GM10266 (cell line): Measurements from ENCODE around the gene SEMA6B.

Experiments
- DNase-seq: peaks from one replicate; pipeline ENCODE4 v3.0.0; 2012; ENCODE audit errors: extremely low spot score
- TF ChIP-seq, protein P1 (sequence below): IDR thresholded peaks from 2 replicates; pipeline ENCODE4 v1.5.1; 2012; ENCODE audit warnings: mild to moderate bottlenecking, low read depth; ENCODE audit not compliant: control insufficient read depth, insufficient read depth; ENCODE audit errors: missing control alignments

SEMA6B gene

DNA sequence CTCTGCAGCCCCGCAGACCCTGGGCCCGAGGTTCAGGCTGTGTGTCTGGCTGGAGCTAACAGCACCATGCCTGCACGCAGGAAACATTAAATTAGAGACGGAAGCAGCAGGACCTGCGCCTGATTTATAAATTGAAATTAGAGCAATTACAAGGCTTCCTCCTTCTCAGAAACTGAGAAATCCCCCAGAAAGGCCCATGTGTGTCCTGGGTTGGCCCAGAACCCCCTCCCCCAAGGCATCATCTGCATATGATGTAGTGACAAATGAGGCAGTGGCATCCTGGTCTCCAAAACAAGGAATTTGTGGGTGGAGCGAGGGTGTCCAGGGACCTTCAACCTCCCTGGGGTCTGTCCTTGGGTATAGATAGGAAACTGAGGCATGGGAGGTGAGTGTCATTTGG, 27.2 kb upstream of the SEMA6B start:
- DNase-seq, result no peak
- TF ChIP-seq, protein P1, sequence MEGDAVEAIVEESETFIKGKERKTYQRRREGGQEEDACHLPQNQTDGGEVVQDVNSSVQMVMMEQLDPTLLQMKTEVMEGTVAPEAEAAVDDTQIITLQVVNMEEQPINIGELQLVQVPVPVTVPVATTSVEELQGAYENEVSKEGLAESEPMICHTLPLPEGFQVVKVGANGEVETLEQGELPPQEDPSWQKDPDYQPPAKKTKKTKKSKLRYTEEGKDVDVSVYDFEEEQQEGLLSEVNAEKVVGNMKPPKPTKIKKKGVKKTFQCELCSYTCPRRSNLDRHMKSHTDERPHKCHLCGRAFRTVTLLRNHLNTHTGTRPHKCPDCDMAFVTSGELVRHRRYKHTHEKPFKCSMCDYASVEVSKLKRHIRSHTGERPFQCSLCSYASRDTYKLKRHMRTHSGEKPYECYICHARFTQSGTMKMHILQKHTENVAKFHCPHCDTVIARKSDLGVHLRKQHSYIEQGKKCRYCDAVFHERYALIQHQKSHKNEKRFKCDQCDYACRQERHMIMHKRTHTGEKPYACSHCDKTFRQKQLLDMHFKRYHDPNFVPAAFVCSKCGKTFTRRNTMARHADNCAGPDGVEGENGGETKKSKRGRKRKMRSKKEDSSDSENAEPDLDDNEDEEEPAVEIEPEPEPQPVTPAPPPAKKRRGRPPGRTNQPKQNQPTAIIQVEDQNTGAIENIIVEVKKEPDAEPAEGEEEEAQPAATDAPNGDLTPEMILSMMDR, result no peak

DNA sequence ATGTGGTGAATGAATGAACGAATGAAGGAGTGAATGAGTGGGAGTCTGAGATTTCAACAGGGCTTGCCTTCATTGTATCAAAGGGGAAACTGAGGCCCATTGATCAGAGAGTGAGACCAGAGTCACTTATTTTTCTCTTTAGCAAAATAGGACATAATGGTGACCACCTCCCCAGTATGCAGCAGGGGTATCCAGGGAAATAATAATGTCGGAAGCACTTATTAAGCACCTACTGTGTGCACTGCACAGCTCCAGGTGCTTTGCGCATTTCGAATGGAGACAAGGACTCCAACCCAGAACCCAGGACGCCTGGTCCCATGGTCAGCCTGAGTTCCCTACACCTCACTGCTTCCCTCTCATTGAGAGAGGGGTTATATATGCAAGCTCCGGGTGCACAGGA, 26.8 kb upstream of the SEMA6B start:
- no peak for DNase-seq
- TF ChIP-seq, protein P1, result no peak

DNA sequence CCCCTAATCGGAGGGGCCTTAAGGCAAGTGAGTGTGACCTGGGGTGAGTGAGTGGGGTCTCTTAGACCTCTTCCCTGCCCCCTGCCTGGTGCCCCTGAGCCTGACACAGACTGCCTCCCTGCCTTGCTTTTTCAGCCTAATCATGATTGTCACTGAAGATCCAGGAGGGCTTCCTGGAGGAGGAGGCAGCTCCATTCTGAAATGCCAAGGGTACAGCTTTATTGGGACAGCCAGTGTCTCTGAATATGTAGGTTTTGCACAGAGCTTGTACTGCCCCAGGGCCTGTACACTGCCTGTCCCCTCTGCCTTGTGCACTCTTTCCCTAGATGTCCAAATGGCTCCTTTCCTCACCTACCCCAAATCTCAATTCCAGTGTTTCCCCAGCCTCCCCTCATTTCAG, 26.1 kb upstream of the SEMA6B start:
- TF ChIP-seq, protein P1, result no peak
- DNase-seq, result no peak

DNA sequence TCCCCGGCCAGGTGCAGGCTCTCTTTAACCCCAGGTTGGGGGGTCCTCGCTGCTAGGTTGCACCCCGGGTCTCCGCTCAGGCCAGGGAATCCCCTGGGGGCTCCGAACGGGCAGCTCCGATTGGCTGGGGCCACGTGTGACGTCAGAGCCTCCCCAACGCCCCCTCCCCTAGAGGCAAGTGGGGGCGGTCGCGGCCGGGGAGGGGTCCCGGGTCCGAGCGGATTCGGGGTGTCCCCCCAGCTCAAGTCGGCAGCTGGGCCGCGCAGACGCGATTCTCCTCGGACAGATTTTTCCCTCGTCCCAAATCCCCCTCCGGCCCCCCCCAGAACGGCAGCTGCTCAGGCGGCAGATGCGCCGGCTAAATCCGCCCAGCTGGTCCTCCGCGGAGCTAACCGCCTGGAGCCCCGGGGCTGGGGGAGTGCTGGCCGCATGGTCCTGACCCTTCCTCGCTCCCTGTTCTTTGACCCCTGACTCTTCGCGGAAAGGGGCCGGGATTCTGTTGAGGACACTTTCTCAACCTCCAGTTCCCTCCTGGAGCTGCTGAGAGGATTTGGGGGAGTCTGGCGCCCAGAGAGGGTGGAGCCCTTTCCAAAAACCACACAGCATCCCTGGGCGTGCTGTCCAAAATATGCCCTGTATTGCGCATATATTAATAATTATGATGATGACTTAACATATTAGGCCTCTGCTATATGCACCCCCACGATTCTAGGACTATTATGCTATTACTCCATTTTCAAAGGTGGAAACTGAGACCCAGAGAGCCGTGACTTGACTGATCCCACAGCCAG, 25.4 kb upstream of the SEMA6B start:
- TF ChIP-seq, protein P1, result no peak
- DNase-seq, result no peak

DNA sequence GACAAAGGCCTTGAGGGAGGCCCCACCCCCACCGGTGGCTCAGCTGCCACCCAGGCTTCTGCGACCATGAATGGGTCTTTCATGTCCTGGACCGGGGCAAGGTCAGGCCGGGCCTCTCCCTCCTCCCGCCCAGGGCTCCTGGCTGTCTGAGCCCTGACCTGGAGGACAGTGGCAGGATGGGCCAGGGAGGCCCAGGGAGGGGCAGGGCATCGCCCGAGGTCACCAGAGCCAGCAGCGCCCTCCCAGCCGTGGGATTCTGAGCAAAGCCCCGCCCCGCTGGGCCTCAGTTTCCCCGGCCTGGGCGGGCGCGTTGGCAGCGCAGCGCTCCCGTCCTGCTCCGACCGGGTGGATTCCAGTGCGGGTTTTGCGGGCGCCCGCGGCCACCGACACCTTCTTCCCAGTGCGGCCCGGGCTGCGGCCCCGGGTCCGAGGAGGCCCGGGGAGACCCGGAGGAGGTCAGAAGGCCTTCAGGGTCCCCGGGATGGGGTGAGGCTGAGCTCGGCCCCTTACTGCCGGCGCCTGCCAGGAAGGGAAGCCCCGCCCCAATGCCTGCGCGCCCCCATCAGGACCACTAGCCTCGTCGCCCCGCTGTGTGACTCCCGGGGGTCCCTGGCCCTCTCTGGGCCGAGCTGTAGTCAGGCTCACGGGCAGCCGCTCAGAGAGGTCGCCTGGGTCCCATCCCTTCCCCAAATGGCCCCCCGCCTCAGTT, 24.6 kb upstream of the SEMA6B start:
- TF ChIP-seq, protein P1, result no peak
- no peak for DNase-seq

DNA sequence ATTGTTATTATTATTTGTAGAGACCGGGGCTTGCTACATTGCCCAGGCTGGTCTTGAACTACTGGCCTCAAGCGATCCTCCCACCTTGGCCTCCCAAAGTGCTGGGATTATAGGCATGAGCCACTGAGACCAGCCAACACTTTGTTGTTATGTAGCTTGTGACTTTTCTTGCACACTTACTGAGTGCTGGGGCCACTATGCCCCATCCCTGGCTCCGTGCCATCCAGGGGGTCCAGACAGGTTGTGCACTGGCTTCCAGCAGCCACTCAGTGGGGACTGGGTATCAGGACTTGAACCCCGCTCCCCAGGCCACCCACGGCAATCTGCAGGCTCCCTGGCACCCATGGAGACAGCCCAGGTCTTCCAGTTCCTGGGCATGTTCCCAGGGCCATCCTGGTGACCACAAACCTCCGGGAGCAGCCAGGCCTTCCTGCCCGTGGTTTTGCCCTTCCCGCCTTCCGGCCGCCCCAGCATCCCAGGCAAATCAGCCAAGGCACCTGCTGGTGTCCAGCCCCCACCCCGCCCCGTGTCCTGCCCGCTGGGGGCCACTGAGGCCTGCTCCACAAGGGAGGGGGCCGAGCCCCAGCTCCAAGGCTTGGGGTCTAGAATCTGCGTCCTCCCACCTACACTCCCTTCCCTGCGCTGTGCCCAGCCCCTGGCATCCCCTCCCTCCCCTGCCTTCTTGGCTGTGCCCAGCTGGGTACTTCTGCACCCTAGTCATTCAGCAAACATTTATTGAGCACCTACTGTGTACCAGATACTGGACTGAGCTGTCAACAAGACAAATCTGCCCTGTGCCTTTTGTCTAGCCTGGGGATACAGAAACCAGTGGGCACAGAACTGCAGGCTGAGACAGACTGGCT, 23.7 kb upstream of the SEMA6B start:
- TF ChIP-seq, protein P1, result no peak
- no peak for DNase-seq
